PC-9 (cell line): ENCODE measurements around the gene MIB1.

Experiments used
- CTCF ChIP-seq: fragments of 200-600 bp; sonication (generic); conservative IDR thresholded peaks from 2 replicates; pipeline ENCODE4 v1.6.1; 2017; ENCODE audit warnings: mixed run types, antibody characterized with exemption, mild to moderate bottlenecking, moderate library complexity
- EZH2 ChIP-seq: fragments of 200-600 bp; sonication (generic); IDR thresholded peaks from 2 replicates; pipeline ENCODE4 v1.8.0; 2017; ENCODE audit warnings: antibody characterized with exemption, low read depth

- TF ChIP-seq CTCF (no peak), EZH2 (no peak)
These were observed 1.1 kb downstream of the MIB1 start for GRCh38 chr18:21741562-21742314.
